SK-N-SH (cell line): Measurements from ENCODE around the gene ORC3. TPM values are rescaled to one million over a fixed set of nuclear protein-coding genes. Genes with fewer than 3 reads are reported as not detected.

Experiments
- CTCF ChIA-PET: fragments of 300-600, 350-600 bp; formaldehyde crosslinking; extraction: SDS; loops from one replicate; lab custom pipeline; 2021; lab: Yijun Ruan, JAX
- POLR2A ChIA-PET: fragments of 350-600 bp; sonication (Branson Sonifier 250); formaldehyde crosslinking; extraction: SDS; loops from one replicate; lab custom pipeline; 2020; ENCODE audit warnings: antibody characterized with exemption, inconsistent platforms; lab: Yijun Ruan, JAX
- DNase-seq: peaks from one replicate; pipeline ENCODE4 v3.0.0; 2012
- H2AFZ ChIP-seq: fragments of 200-600 bp; sonication (generic); 2 replicates; pipeline ENCODE4 v1.8.1; 2016; ENCODE audit warnings: antibody characterized with exemption, mild to moderate bottlenecking, low read depth
- H3F3A ChIP-seq: fragments of 200-600 bp; sonication (generic); replicated peaks from 2 replicates; pipeline ENCODE3; 2016; ENCODE audit warnings: antibody characterized with exemption, mild to moderate bottlenecking; ENCODE audit not compliant: insufficient read depth
- H3K27ac ChIP-seq, 2 experiments: fragments of 200-500 bp in 1 of 2; fragments of 200-600 bp in 1 of 2; sonication (Bioruptor generic) in 1 of 2; sonication (generic), shearing (Covaris generic) in 1 of 2; 2 replicates each; pipeline versions ENCODE4 v1.5.1 to v1.6.1; 2014 to 2016; ENCODE audit warnings: low read depth in 2 of 2, inconsistent platforms in 1 of 2, low read length in 1 of 2, mild to moderate bottlenecking in 1 of 2, mixed read lengths in 1 of 2
- H3K27me3 ChIP-seq: fragments of 200-600 bp; sonication (generic), shearing (Covaris generic); 2 replicates; pipeline ENCODE4 v1.6.1; 2016; ENCODE audit warnings: mixed run types; ENCODE audit not compliant: insufficient read depth
- H3K36me3 ChIP-seq, 2 experiments: fragments of 200-500 bp in 1 of 2; fragments of 200-600 bp in 1 of 2; sonication (Bioruptor generic) in 1 of 2; sonication (generic) in 1 of 2; replicated peaks in 1 of 2; 2 replicates each; pipeline versions ENCODE3 to v1.5.1; 2014 to 2016; ENCODE audit warnings: low read length in 1 of 2, mild to moderate bottlenecking in 1 of 2; ENCODE audit not compliant: insufficient read depth in 2 of 2, control insufficient read depth in 1 of 2
- H3K4me1 ChIP-seq, 2 experiments: fragments of 200-500 bp in 1 of 2; fragments of 200-600 bp in 1 of 2; sonication (Bioruptor generic) in 1 of 2; sonication (generic), shearing (Covaris generic) in 1 of 2; 2 replicates each; pipeline versions ENCODE4 v1.5.1 to v1.6.1; 2014 to 2016; ENCODE audit warnings: low read depth in 1 of 2, low read length in 1 of 2, mixed run types in 1 of 2; ENCODE audit not compliant: insufficient read depth in 2 of 2, control insufficient read depth in 1 of 2
- H3K4me2 ChIP-seq: fragments of 200-600 bp; sonication (generic), shearing (Covaris generic); 2 replicates; pipeline ENCODE4 v1.6.1; 2017; ENCODE audit warnings: mixed run types
- H3K4me3 ChIP-seq, 2 experiments: fragments of 200-500 bp in 1 of 2; fragments of 200-600 bp in 1 of 2; sonication (Bioruptor generic) in 1 of 2; sonication (generic), shearing (Covaris generic) in 1 of 2; 2 replicates each; pipeline versions ENCODE4 v1.5.1 to v1.8.1; 2014 to 2016; ENCODE audit warnings: low read depth in 2 of 2, inconsistent platforms in 1 of 2, low read length in 1 of 2, mild to moderate bottlenecking in 1 of 2, mixed read lengths in 1 of 2, moderate library complexity in 1 of 2
- H3K79me2 ChIP-seq: fragments of 200-600 bp; sonication (generic); 2 replicates; pipeline ENCODE4 v1.8.1; 2017; ENCODE audit warnings: mild to moderate bottlenecking; ENCODE audit not compliant: insufficient read depth
- H3K9ac ChIP-seq: fragments of 200-600 bp; sonication (generic); 2 replicates; pipeline ENCODE4 v1.6.1; 2017; ENCODE audit warnings: mixed run types
- H3K9me2 ChIP-seq: fragments of 200-600 bp; sonication (generic); 2 replicates; pipeline ENCODE4 v1.6.1; 2017; ENCODE audit warnings: mixed run types
- H3K9me3 ChIP-seq: fragments of 200-600 bp; sonication (generic); 2 replicates; pipeline ENCODE4 v1.6.1; 2017; ENCODE audit warnings: mixed run types, mild to moderate bottlenecking, moderate library complexity
- H4K20me1 ChIP-seq: fragments of 200-600 bp; sonication (generic); 2 replicates; pipeline ENCODE4 v1.6.1; 2017; ENCODE audit warnings: mild to moderate bottlenecking, mixed run types; ENCODE audit not compliant: insufficient read depth
- CTCF ChIP-seq: fragments of 200-600 bp; sonication (generic); IDR thresholded peaks from 2 replicates; pipeline ENCODE4 v1.6.1; 2017; ENCODE audit warnings: antibody characterized with exemption, mild to moderate bottlenecking, moderate library complexity
- ELF1 ChIP-seq: IDR thresholded peaks from 2 replicates; pipeline ENCODE4 v1.4.0; 2012
- EZH2phosphoT487 ChIP-seq: fragments of 200-600 bp; sonication (generic); IDR thresholded peaks from 2 replicates; pipeline ENCODE4 v1.6.1; 2017; ENCODE audit warnings: low read depth, mixed run types, mild to moderate bottlenecking, antibody characterized with exemption, moderate library complexity, borderline replicate concordance
- FOSL2 ChIP-seq: IDR thresholded peaks from 2 replicates; pipeline ENCODE4 v1.4.0; 2012; ENCODE audit warnings: low read depth, mild to moderate bottlenecking, moderate library complexity, borderline replicate concordance
- FOXJ3 ChIP-seq: sonication (generic); formaldehyde crosslinking; IDR thresholded peaks from 2 replicates; pipeline ENCODE4 v1.5.1; 2020; ENCODE audit warnings: mild to moderate bottlenecking, missing genetic modification reagents
- GATA2 ChIP-seq: sonication (generic); formaldehyde crosslinking; IDR thresholded peaks from 2 replicates; pipeline ENCODE4 v1.5.0; 2020; ENCODE audit warnings: mild to moderate bottlenecking, missing genetic modification reagents
- MAX ChIP-seq: IDR thresholded peaks from 2 replicates; pipeline ENCODE4 v1.4.0; 2012; ENCODE audit warnings: low read depth
- MEF2A ChIP-seq: IDR thresholded peaks from 2 replicates; pipeline ENCODE4 v1.4.0; 2012; ENCODE audit warnings: low read depth, borderline replicate concordance
- MXI1 ChIP-seq: IDR thresholded peaks from 2 replicates; pipeline ENCODE4 v1.6.1; 2012; ENCODE audit warnings: mild to moderate bottlenecking, low read depth, low read length, improper control_type of control experiment
- NFIC ChIP-seq: IDR thresholded peaks from 2 replicates; pipeline ENCODE4 v1.4.0; 2012; ENCODE audit warnings: borderline replicate concordance
- NRF1 ChIP-seq: IDR thresholded peaks from 2 replicates; pipeline ENCODE4 v1.6.1; 2012; ENCODE audit warnings: low read depth, mild to moderate bottlenecking, low read length
- POLR2AphosphoS5 ChIP-seq: IDR thresholded peaks from 2 replicates; pipeline ENCODE4 v1.6.1; 2012; ENCODE audit warnings: low read depth, low read length
- RAD21 ChIP-seq: IDR thresholded peaks from 2 replicates; pipeline ENCODE4 v1.6.1; 2012; ENCODE audit warnings: mild to moderate bottlenecking, low read length
- REST ChIP-seq: IDR thresholded peaks from 2 replicates; pipeline ENCODE4 v1.6.1; 2012; ENCODE audit warnings: mild to moderate bottlenecking, low read depth, low read length, moderate library complexity
- RFX5 ChIP-seq: IDR thresholded peaks from 2 replicates; pipeline ENCODE4 v1.6.1; 2012; ENCODE audit warnings: mild to moderate bottlenecking, improper control_type of control experiment, low read length
- RXRA ChIP-seq: IDR thresholded peaks from 2 replicates; pipeline ENCODE4 v1.4.0; 2012; ENCODE audit warnings: low read depth, mild to moderate bottlenecking, borderline replicate concordance
- SIN3A ChIP-seq: IDR thresholded peaks from 2 replicates; pipeline ENCODE4 v1.6.1; 2012; ENCODE audit warnings: low read depth, mild to moderate bottlenecking, low read length, moderate library complexity, borderline replicate concordance
- SMC3 ChIP-seq: IDR thresholded peaks from 2 replicates; pipeline ENCODE4 v1.6.1; 2012; ENCODE audit warnings: low read depth, low read length, improper control_type of control experiment
- USF2 ChIP-seq: fragments of 150-350 bp; IDR thresholded peaks from 2 replicates; pipeline ENCODE4 v1.6.1; 2017; ENCODE audit warnings: antibody characterized with exemption, low read length, low read depth, borderline replicate concordance
- ZBTB33 ChIP-seq: IDR thresholded peaks from 2 replicates; pipeline ENCODE4 v1.4.0; 2012; ENCODE audit warnings: low read depth, borderline replicate concordance
- WGBS: methylation state at CpG from one replicate; pipeline ENCODE4 v1.1.6; 2017; ENCODE audit warnings: low lambda C conversion rate; 5-methylcytosine and 5-hydroxymethylcytosine counted together
- polyA plus RNA-seq, 3 experiments: library from polyadenylated mRNA; depleted of rRNA; stranded (reverse); fragments of >200 nt; gene quantifications; 2 replicates each; pipeline ENCODE4 v1.2.3, GENCODE V29; 2012
- TF ChIP-seq, protein P1 (sequence below): fragments of 150-350 bp; IDR thresholded peaks from 2 replicates; pipeline ENCODE4 v1.6.1; 2016; ENCODE audit warnings: mild to moderate bottlenecking, low read depth, low read length

ORC3 gene
- polyA plus RNA-seq, 1 of the 3 experiments (the other 2 are of a cell fraction) = 13.3 TPM

DNA sequence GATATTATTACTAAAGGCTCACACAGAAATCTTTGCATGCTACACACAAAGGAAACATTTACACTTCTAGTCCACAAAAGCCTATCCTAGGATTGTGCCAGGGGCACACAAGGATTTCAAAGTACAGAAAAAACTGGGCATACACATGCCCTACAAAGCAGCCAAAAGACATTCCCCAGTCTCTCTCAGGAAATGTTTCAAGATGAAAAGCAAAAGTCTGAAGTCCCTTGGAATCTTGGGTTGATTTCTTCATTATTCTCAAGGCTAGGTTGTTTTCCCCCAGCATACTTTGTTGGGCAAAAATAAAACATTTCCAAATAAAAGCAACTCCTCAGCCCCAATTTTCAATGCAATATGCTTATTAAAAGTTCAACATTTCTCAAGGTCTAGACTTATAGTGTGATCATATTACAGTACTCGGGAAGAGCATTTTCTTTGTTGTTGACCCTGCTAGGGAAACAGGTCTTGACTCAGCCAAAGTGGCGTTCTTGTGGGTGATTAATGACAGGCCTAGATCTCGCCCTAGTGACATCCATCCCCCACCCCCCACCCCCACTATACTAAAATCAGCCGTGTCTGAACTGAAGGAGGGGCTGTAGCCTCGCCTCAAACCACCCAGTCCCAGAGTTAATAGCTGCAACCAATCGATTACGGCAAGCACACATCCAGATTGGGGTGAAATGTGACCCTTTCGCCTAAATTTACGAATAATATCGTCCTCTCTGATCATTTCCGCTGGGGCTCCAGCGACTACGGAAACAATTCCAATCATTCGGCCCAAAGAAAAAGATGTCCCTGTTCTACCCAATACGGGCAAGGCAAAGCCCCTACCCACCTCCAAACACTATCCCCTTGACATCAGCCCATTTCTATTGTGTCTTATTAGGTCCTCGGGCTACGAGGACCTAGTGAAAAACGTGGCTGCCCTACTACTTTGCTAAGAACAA is 110.7 kb downstream of the ORC3 start:
- Histone ChIP-seq H3K4me1 (peaks cover 10 to 17% of the 10 kb centered on the region in 2 experiments), H3K36me3 (peaks cover 0 to 6% of the 10 kb centered on the region in 2 experiments), H2AFZ (no peak overlapping the region), H3K4me3 (peak overlapping the region; percentile 93 to 98), H4K20me1 (peaks cover 50% of the 10 kb centered on the region), H3K79me2 (peaks cover 63% of the 10 kb centered on the region), H3K9ac (peak overlapping the region; percentile 96), H3K27ac (peak overlapping the region; percentile 92 to 97), H3K4me2 (peak overlapping the region; percentile 77), H3K9me3 (no peaks in the 10 kb centered on the region), H3K27me3 (no peaks in the 10 kb centered on the region), H3K9me2 (no peaks in the 10 kb centered on the region), H3F3A (peaks cover 56% of the 10 kb centered on the region)
- peak; percentile 69 for DNase-seq
- ChIA-PET POLR2A (interaction anchor here (0.6 kb wide), 1 partner anchor 1380 kb away, joined by 4 read pairs; the partner anchor contains the start of gene PNRC1), CTCF (interaction anchor here (0.7 to 1.0 kb wide), 2 partner anchors 26 to 45 kb away, joined by 3 read pairs; no protein-coding TSS in a partner anchor)
- under 1% methylated on average over 18 of the region's 18 CpGs for WGBS
- TF ChIP-seq CTCF (no peak; the same call in 1 of the 2 replicates), RAD21 (peak; percentile 41), ZBTB33 (no peak), RXRA (peak; percentile 55; the same call in 1 of the 2 replicates), MEF2A (no peak), MXI1 (no peak; the same call in 1 of the 2 replicates), FOXJ3 (CRISPR knock-in tag) (no peak), ELF1 (no peak), NRF1 (no peak), POLR2AphosphoS5 (no peak), MAX (0 out of 2 replicates have a peak, but pooled peaks have one; percentile 43), GATA2 (CRISPR knock-in tag) (no peak), USF2 (no peak), SMC3 (no peak), RFX5 (no peak), FOSL2 (no peak; the same call in 1 of the 2 replicates), EZH2phosphoT487 (no peak), SIN3A (peak; percentile 66; the same call in 1 of the 2 replicates), REST (no peak), NFIC (no peak; the same call in 1 of the 2 replicates)
- TF ChIP-seq, protein P1, sequence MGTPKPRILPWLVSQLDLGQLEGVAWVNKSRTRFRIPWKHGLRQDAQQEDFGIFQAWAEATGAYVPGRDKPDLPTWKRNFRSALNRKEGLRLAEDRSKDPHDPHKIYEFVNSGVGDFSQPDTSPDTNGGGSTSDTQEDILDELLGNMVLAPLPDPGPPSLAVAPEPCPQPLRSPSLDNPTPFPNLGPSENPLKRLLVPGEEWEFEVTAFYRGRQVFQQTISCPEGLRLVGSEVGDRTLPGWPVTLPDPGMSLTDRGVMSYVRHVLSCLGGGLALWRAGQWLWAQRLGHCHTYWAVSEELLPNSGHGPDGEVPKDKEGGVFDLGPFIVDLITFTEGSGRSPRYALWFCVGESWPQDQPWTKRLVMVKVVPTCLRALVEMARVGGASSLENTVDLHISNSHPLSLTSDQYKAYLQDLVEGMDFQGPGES = no peak
